Testis (tissue), 2 donors: ENCODE data around the gene SH3PXD2B.

Experiments
- POLR2A ChIP-seq: fragments of 450-650 bp; IDR thresholded peaks from one replicate; pipeline ENCODE4 v1.6.1; 2017; ENCODE audit warnings: antibody characterized with exemption, mild to moderate bottlenecking, moderate library complexity
- TF ChIP-seq, protein P1 (sequence below), 3 experiments: fragments of 450-650 bp in 2 of 3; fragments of 200-600 bp in 1 of 3; sonication (generic) in 1 of 3; IDR thresholded peaks; one replicate each; pipeline ENCODE4 v1.5.1; 2016 to 2019; ENCODE audit warnings: antibody characterized with exemption in 3 of 3, mild to moderate bottlenecking in 2 of 3, moderate library complexity in 1 of 3

DNA sequence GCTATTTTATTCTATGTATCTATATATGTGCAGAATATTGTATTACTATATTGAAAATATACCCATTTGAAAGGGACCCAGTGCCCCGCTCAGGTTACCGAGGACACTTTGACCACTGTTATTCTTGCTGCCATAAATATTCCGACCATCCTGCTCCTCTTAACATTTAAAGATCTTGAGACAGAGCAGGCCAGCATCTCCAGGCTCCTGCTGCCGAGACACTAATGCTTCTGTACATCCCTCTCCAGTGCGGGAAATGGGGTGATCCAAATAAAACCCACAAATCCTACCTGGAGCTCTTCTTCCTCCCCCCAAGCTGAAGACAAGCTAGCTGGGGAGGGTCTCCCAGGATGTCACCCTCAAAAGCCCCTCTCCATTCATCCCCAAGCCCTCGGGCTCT is 3.9 kb downstream of the SH3PXD2B start:
- TF ChIP-seq, protein P1, sequence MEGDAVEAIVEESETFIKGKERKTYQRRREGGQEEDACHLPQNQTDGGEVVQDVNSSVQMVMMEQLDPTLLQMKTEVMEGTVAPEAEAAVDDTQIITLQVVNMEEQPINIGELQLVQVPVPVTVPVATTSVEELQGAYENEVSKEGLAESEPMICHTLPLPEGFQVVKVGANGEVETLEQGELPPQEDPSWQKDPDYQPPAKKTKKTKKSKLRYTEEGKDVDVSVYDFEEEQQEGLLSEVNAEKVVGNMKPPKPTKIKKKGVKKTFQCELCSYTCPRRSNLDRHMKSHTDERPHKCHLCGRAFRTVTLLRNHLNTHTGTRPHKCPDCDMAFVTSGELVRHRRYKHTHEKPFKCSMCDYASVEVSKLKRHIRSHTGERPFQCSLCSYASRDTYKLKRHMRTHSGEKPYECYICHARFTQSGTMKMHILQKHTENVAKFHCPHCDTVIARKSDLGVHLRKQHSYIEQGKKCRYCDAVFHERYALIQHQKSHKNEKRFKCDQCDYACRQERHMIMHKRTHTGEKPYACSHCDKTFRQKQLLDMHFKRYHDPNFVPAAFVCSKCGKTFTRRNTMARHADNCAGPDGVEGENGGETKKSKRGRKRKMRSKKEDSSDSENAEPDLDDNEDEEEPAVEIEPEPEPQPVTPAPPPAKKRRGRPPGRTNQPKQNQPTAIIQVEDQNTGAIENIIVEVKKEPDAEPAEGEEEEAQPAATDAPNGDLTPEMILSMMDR (IDR thresholded peaks at IDR 0.05) = no peak
- TF ChIP-seq POLR2A = no peak
